ENCODE data around the gene PSME4.

The PSME4 gene

DNA sequence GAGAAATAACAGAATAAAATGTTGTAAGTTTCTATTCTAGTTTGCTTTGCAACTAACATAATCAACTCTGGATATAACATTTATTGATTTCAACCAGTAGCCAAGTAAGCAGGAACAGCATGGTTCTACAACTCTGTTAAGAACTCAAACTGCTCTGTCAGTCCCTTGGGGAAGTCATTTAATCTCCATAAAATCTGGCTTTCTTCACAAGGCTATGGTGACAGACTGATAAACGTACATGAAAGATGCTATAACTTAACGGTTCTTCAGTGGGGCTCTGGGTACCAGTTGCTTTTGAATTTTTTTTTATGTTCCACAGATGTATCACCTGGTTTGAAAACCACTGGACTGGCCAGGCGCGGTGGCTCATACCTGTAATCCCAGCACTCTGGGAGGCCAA, 10.3 kb downstream of the PSME4 start:
- TF ChIP-seq, protein P1, sequence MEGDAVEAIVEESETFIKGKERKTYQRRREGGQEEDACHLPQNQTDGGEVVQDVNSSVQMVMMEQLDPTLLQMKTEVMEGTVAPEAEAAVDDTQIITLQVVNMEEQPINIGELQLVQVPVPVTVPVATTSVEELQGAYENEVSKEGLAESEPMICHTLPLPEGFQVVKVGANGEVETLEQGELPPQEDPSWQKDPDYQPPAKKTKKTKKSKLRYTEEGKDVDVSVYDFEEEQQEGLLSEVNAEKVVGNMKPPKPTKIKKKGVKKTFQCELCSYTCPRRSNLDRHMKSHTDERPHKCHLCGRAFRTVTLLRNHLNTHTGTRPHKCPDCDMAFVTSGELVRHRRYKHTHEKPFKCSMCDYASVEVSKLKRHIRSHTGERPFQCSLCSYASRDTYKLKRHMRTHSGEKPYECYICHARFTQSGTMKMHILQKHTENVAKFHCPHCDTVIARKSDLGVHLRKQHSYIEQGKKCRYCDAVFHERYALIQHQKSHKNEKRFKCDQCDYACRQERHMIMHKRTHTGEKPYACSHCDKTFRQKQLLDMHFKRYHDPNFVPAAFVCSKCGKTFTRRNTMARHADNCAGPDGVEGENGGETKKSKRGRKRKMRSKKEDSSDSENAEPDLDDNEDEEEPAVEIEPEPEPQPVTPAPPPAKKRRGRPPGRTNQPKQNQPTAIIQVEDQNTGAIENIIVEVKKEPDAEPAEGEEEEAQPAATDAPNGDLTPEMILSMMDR (IDR thresholded peaks at IDR 0.05; ENCODE audit: borderline replicate concordance, control extremely low read depth, extremely low read depth, insufficient read depth, missing control alignments) = no peak
- no peak for DNase-seq (ENCODE audit: low spot score)
- in situ Hi-C loops (cut with MboI; ENCODE audit: low sequenced_read_pairs, unreplicated experiment) = no loop called here

- in situ Hi-C loops (cut with MboI; ENCODE audit: low sequenced_read_pairs, unreplicated experiment) = no loop called here
- TF ChIP-seq, protein P1 (IDR thresholded peaks at IDR 0.05; ENCODE audit: borderline replicate concordance, control extremely low read depth, extremely low read depth, insufficient read depth, missing control alignments) = no peak
- DNase-seq (ENCODE audit: low spot score) = no peak
Observed at GRCh38 chr2:53958443-53958842, 12.3 kb downstream of the PSME4 start.

DNA sequence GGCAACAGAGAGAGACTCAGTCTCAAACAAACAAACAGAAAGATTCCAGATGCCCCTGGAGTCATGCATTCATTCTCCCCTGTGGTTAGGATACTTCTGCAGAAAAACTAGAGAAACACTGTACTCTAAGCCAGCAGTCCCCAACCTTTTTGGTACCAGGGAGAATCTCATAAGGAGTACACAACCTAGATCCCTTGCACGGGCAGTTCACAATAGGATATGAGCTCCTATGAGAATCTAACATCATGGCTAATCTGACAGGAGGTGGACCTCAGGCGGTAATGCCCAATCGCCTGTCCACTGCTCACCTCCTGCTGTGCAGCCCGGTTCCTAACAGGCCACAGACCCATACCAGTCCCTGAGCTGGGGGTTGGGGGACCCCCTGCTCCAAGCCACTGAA, 18.3 kb downstream of the PSME4 start:
- in situ Hi-C loops (cut with MboI; ENCODE audit: low sequenced_read_pairs, unreplicated experiment) = no loop called here
- TF ChIP-seq, protein P1 (IDR thresholded peaks at IDR 0.05; ENCODE audit: borderline replicate concordance, control extremely low read depth, extremely low read depth, insufficient read depth, missing control alignments) = no peak
- no peak for DNase-seq (ENCODE audit: low spot score)

- TF ChIP-seq, protein P1 (IDR thresholded peaks at IDR 0.05; ENCODE audit: borderline replicate concordance, control extremely low read depth, extremely low read depth, insufficient read depth, missing control alignments) = no peak
- in situ Hi-C loops (cut with MboI; ENCODE audit: low sequenced_read_pairs, unreplicated experiment) = no loop called here
- DNase-seq (ENCODE audit: low spot score) = no peak
Observed at GRCh38 chr2:53949457-53949856, 21.3 kb downstream of the PSME4 start.

DNA sequence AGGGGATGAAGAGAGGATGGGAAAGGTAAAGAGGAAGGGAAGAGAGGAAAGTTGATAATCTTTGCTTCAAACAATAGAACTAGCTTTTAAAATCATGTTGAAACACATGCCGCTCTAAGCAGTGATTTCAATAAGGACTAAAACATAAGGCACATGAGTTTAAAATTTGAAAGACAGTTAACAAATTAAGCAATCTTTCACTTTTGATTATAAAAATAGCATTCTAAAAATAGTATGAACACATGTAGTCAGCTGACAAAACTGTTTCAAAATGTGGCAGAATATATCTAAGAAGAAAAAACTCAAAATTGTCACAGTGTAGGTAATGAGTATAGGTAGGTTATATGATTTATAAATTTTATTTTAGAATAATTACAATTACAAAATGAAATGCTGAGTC, 25.3 kb downstream of the PSME4 start:
- TF ChIP-seq, protein P1 (IDR thresholded peaks at IDR 0.05; ENCODE audit: borderline replicate concordance, control extremely low read depth, extremely low read depth, insufficient read depth, missing control alignments) = no peak
- in situ Hi-C loops (cut with MboI; ENCODE audit: low sequenced_read_pairs, unreplicated experiment) = no loop called here
- no peak for DNase-seq (ENCODE audit: low spot score)

GRCh38 chr2:53944542-53944941, 26.3 kb downstream of the PSME4 start:
- no peak for DNase-seq (ENCODE audit: low spot score)
- in situ Hi-C loops (cut with MboI; ENCODE audit: low sequenced_read_pairs, unreplicated experiment) = no loop called here
- TF ChIP-seq, protein P1 (IDR thresholded peaks at IDR 0.05; ENCODE audit: borderline replicate concordance, control extremely low read depth, extremely low read depth, insufficient read depth, missing control alignments) = no peak

DNA sequence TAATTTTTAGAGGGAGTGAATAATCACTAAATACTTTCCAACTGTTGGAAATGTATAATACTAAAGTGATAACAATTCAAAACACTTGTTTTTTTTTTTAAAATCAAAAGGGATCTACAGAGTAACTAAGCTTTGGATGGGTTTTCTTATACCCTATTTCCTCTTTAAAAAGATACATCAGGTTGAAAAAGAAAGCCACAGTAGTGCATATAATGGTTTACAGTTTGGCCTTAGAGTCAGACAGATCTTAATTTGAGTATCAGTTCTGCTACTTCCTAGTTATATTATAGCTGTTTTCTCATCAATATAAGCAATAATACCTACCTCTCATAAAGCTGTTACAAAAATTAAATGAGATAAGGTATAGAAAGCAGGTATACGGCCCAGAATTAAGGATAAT, 28.5 kb downstream of the PSME4 start:
- no peak for DNase-seq (ENCODE audit: low spot score)
- TF ChIP-seq, protein P1 (IDR thresholded peaks at IDR 0.05; ENCODE audit: borderline replicate concordance, control extremely low read depth, extremely low read depth, insufficient read depth, missing control alignments) = no peak
- in situ Hi-C loops (cut with MboI; ENCODE audit: low sequenced_read_pairs, unreplicated experiment) = no loop called here
